ENCODE results near the gene PRELP. TPM values are rescaled to one million over a fixed set of nuclear protein-coding genes. Genes with fewer than 3 reads are reported as not detected.

PRELP gene
- total RNA-seq, 4 donors from 2014 or later: 67.3 to 115 (median 83.2) TPM

GRCh38 chr1:203477748-203478147 is 2.1 kb downstream of the PRELP start:
- TF ChIP-seq, protein P1, sequence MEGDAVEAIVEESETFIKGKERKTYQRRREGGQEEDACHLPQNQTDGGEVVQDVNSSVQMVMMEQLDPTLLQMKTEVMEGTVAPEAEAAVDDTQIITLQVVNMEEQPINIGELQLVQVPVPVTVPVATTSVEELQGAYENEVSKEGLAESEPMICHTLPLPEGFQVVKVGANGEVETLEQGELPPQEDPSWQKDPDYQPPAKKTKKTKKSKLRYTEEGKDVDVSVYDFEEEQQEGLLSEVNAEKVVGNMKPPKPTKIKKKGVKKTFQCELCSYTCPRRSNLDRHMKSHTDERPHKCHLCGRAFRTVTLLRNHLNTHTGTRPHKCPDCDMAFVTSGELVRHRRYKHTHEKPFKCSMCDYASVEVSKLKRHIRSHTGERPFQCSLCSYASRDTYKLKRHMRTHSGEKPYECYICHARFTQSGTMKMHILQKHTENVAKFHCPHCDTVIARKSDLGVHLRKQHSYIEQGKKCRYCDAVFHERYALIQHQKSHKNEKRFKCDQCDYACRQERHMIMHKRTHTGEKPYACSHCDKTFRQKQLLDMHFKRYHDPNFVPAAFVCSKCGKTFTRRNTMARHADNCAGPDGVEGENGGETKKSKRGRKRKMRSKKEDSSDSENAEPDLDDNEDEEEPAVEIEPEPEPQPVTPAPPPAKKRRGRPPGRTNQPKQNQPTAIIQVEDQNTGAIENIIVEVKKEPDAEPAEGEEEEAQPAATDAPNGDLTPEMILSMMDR (IDR thresholded peaks at IDR 0.05): no peak
- no peak for ATAC-seq (ENCODE audit: low FRiP score)
- DNase-seq (ENCODE audit: low spot score): no peak

DNA sequence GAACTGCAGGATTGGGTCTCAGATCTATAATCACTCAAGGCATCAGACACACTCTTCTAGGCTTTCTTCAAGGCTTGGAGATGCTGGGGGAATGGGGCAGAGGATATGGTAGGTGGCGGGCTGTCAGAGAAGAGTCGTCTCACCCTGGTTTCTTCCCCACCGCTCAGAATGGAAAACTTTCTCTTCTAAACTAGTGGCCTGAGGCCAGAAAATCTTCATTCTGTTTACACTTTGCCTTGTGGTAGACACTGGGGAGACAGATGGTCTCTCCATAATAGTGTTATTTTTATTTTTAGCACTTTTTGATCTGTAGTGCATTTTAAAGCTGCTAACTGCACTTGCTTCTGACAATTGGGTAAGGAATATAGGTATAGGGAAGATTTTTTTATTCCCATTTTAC is 2.6 kb downstream of the PRELP start:
- TF ChIP-seq, protein P1 (IDR thresholded peaks at IDR 0.05): no peak
- ATAC-seq (ENCODE audit: low FRiP score): no peak
- DNase-seq (ENCODE audit: low spot score): no peak

GRCh38 chr1:203478986-203479385 is 3.4 kb downstream of the PRELP start:
- DNase-seq (ENCODE audit: low spot score): no peak
- TF ChIP-seq, protein P1 (IDR thresholded peaks at IDR 0.05): no peak
- ATAC-seq (ENCODE audit: low FRiP score): no peak

- ATAC-seq (ENCODE audit: low FRiP score): no peak
- no peak for DNase-seq (ENCODE audit: low spot score)
- TF ChIP-seq, protein P1 (IDR thresholded peaks at IDR 0.05): no peak
Observed at GRCh38 chr1:203479646-203480045, 4.0 kb downstream of the PRELP start.

- TF ChIP-seq, protein P1 (IDR thresholded peaks at IDR 0.05): no peak
- no peak for DNase-seq (ENCODE audit: low spot score)
- peak; percentile 59 for ATAC-seq (ENCODE audit: low FRiP score)
Observed at GRCh38 chr1:203480084-203480483, 4.5 kb downstream of the PRELP start.

GRCh38 chr1:203480525-203481084 is 5.0 kb downstream of the PRELP start:
- DNase-seq (ENCODE audit: low spot score) (peak; percentile 44), ATAC-seq (ENCODE audit: low FRiP score) (peak; percentile 79)
- TF ChIP-seq, protein P1 (IDR thresholded peaks at IDR 0.05): no peak

DNA sequence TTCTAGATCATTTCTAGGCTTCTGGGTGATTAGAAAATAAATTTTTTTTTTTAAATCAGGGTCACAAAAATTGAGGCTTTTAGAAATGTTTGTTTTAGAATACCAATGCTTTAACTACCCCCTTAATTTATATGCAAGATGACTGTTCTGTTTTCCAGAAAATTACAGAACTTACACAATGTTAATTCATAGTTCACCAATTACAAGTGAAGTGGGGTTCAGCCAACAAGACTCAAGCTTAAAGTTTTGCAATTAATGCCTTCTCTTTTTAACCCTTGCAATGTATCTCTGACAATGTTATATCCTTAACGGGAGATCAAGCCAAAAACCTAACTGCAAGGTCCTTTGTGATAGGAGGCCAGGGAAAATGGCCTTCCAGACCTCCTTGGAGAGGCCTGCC is 5.6 kb downstream of the PRELP start:
- DNase-seq (ENCODE audit: low spot score) (no peak), ATAC-seq (ENCODE audit: low FRiP score) (no peak)
- TF ChIP-seq, protein P1 (IDR thresholded peaks at IDR 0.05): no peak

All from omental fat pad (tissue), 4 donors.